IMR-90 (cell line): ENCODE results near the gene SLC39A11. TPM values are rescaled to one million over a fixed set of nuclear protein-coding genes. Genes with fewer than 3 reads are reported as not detected.

Experiments used
- ATAC-seq: fragments of 200-7000 bp; cut with Tn5 transposase; 2 replicates; pipeline ENCODE4 v1.9.1; 2020; ENCODE audit warnings: low read depth, mild to moderate bottlenecking, moderate library complexity
- BruUV-seq: library from RNA; stranded (reverse); fragments of 400-500 nt; replicated peaks from 2 replicates; lab custom pipeline; 2021; lab: Mats Ljungman, UMichigan
- CTCF ChIA-PET: fragments of 300-600 bp; formaldehyde crosslinking; extraction: SDS; loops from one replicate; lab custom pipeline; 2021; ENCODE audit warnings: antibody characterized with exemption; lab: Yijun Ruan, JAX
- POLR2A ChIA-PET: fragments of 300-600 bp; sonication (Branson Sonifier 250); formaldehyde crosslinking; loops from one replicate; lab custom pipeline; 2022; ENCODE audit warnings: antibody characterized with exemption; ENCODE audit not compliant: unreplicated experiment; lab: Charles Lee
- DNase-seq: peaks from one replicate; pipeline ENCODE4 v3.0.0; 2013
- H2AFZ ChIP-seq: replicated peaks from 2 replicates; pipeline ENCODE3; 2013; ENCODE audit warnings: low read length, mild to moderate bottlenecking; ENCODE audit not compliant: poor library complexity
- H2AK5ac ChIP-seq: 2 replicates; pipeline ENCODE4 v1.6.1; 2013; ENCODE audit warnings: low read depth, low read length, inconsistent platforms
- H2AK9ac ChIP-seq: replicated peaks from 2 replicates; pipeline ENCODE3; 2013; ENCODE audit warnings: mild to moderate bottlenecking, low read depth, low read length, moderate library complexity; ENCODE audit not compliant: poor library complexity
- H2BK120ac ChIP-seq: 2 replicates; pipeline ENCODE4 v1.6.1; 2013; ENCODE audit warnings: low read depth, low read length, inconsistent platforms
- H2BK15ac ChIP-seq: 3 replicates; pipeline ENCODE4 v1.6.1; 2013; ENCODE audit warnings: low read depth, low read length, inconsistent platforms
- H2BK20ac ChIP-seq: 2 replicates; pipeline ENCODE4 v1.6.1; 2013; ENCODE audit warnings: low read depth, mild to moderate bottlenecking, inconsistent platforms, low read length, moderate library complexity
- H2BK5ac ChIP-seq: 2 replicates; pipeline ENCODE4 v1.6.1; 2013; ENCODE audit warnings: mild to moderate bottlenecking, low read depth, low read length, inconsistent platforms; ENCODE audit not compliant: poor library complexity, severe bottlenecking
- H3K14ac ChIP-seq: replicated peaks from 2 replicates; pipeline ENCODE4 v1.6.1; 2013; ENCODE audit warnings: low read depth, low read length, inconsistent platforms
- H3K18ac ChIP-seq: 2 replicates; pipeline ENCODE4 v1.6.1; 2013; ENCODE audit warnings: low read depth, low read length, control low read depth
- H3K23ac ChIP-seq: 2 replicates; pipeline ENCODE4 v1.6.1; 2013; ENCODE audit warnings: low read depth, low read length, inconsistent platforms
- H3K27ac ChIP-seq: 2 replicates; pipeline ENCODE4 v1.5.1; 2013; ENCODE audit warnings: mild to moderate bottlenecking, control low read depth, low read length; ENCODE audit not compliant: insufficient read depth
- H3K27me3 ChIP-seq: 2 replicates; pipeline ENCODE4 v1.6.1; 2013; ENCODE audit warnings: low read length; ENCODE audit not compliant: control insufficient read depth, insufficient read depth
- H3K36me3 ChIP-seq: 2 replicates; pipeline ENCODE4 v1.6.1; 2013; ENCODE audit warnings: low read length, mixed read lengths; ENCODE audit not compliant: control insufficient read depth, insufficient read depth
- H3K4ac ChIP-seq: 2 replicates; pipeline ENCODE4 v1.6.1; 2013; ENCODE audit warnings: low read depth, low read length, inconsistent platforms
- H3K4me1 ChIP-seq: 2 replicates; pipeline ENCODE4 v1.6.1; 2013; ENCODE audit warnings: low read length, mixed read lengths; ENCODE audit not compliant: control insufficient read depth, insufficient read depth
- H3K4me2 ChIP-seq: 2 replicates; pipeline ENCODE4 v1.6.1; 2013; ENCODE audit warnings: low read depth, mild to moderate bottlenecking, control low read depth, low read length, moderate library complexity
- H3K4me3 ChIP-seq: 2 replicates; pipeline ENCODE4 v1.5.1; 2013; ENCODE audit warnings: low read depth, mild to moderate bottlenecking, control low read depth, low read length, moderate library complexity; ENCODE audit not compliant: insufficient read depth
- H3K56ac ChIP-seq: 2 replicates; pipeline ENCODE4 v1.6.1; 2013; ENCODE audit warnings: low read length, inconsistent platforms; ENCODE audit not compliant: insufficient read depth; ENCODE audit errors: extremely low read depth
- H3K79me1 ChIP-seq, 2 experiments: 2 replicates each; pipeline ENCODE4 v1.6.1; 2013; ENCODE audit warnings: low read length in 2 of 2, inconsistent platforms in 1 of 2, low read depth in 1 of 2
- H3K9ac ChIP-seq: 2 replicates; pipeline ENCODE4 v1.6.1; 2013; ENCODE audit warnings: low read depth, low read length, control low read depth
- H3K9me1 ChIP-seq: 2 replicates; pipeline ENCODE4 v1.6.1; 2013; ENCODE audit warnings: low read length, inconsistent platforms; ENCODE audit not compliant: insufficient read depth
- H3K9me3 ChIP-seq: 2 replicates; pipeline ENCODE4 v1.6.1; 2013; ENCODE audit warnings: low read length; ENCODE audit not compliant: control insufficient read depth, insufficient read depth
- H4K20me1 ChIP-seq: 2 replicates; pipeline ENCODE4 v1.6.1; 2013; ENCODE audit warnings: low read length, inconsistent platforms; ENCODE audit not compliant: insufficient read depth
- H4K5ac ChIP-seq: 2 replicates; pipeline ENCODE4 v1.6.1; 2013; ENCODE audit warnings: mild to moderate bottlenecking, low read depth, low read length, control low read depth
- H4K8ac ChIP-seq, 2 experiments: 2 replicates each; pipeline ENCODE4 v1.6.1; 2013; ENCODE audit warnings: low read depth in 2 of 2, low read length in 2 of 2, control low read depth in 1 of 2, inconsistent platforms in 1 of 2
- H4K91ac ChIP-seq: 2 replicates; pipeline ENCODE4 v1.6.1; 2013; ENCODE audit warnings: low read depth, low read length, inconsistent platforms; ENCODE audit not compliant: insufficient read depth
- POLR2A ChIP-seq: IDR thresholded peaks from 2 replicates; pipeline ENCODE4 v1.6.1; 2012; ENCODE audit warnings: mild to moderate bottlenecking, low read depth, low read length
- USF2 ChIP-seq: fragments of 150-350 bp; IDR thresholded peaks from 2 replicates; pipeline ENCODE4 v1.6.1; 2017; ENCODE audit warnings: mild to moderate bottlenecking, antibody characterized with exemption, low read length, low read depth
- WGBS, 2 experiments: methylation state at CpG; one replicate each; pipeline versions ENCODE4 v1.1.5 to v1.1.7; 2013; ENCODE audit warnings: missing lambda C conversion rate in 2 of 2; ENCODE audit not compliant: insufficient read length in 1 of 2; ENCODE audit errors: extremely low coverage in 2 of 2; 5-methylcytosine and 5-hydroxymethylcytosine counted together
- dilution Hi-C: fragments of 300-500 bp; cut with HindIII; formaldehyde crosslinking; loops from one replicate; pipeline ENCODE4 v1.14.3; 2018; ENCODE audit warnings: low sequenced_read_pairs; ENCODE audit not compliant: unreplicated experiment
- in situ Hi-C: fragments of 300-500 bp; cut with MboI; formaldehyde crosslinking; loops from 3 replicates; pipeline ENCODE4 v1.14.3; 2019; ENCODE audit warnings: low sequenced_read_pairs, inconsistent platforms, mixed read lengths
- intact Hi-C: fragments of 100-400 bp; cut with micrococcal nuclease; formaldehyde crosslinking; loops from 2 replicates; pipeline ENCODE4 v1.10.0; 2022
- polyA plus RNA-seq, 3 experiments: library from polyadenylated mRNA; depleted of rRNA; stranded (reverse); fragments of >200 nt; gene quantifications; 2 replicates each; pipeline ENCODE4 v1.2.3, GENCODE V29; 2012; ENCODE audit warnings: low replicate concordance in 1 of 3
- total RNA-seq: library from RNA; depleted of rRNA; stranded (reverse); fragments of >200 nt; gene quantifications from 2 replicates; pipeline ENCODE4 v1.2.3, GENCODE V29; 2012

SLC39A11 gene
- total and polyA plus RNA-seq, 2 of the 4 experiments (the other 2 are of a cell fraction): 8.8 to 14.3 TPM

DNA sequence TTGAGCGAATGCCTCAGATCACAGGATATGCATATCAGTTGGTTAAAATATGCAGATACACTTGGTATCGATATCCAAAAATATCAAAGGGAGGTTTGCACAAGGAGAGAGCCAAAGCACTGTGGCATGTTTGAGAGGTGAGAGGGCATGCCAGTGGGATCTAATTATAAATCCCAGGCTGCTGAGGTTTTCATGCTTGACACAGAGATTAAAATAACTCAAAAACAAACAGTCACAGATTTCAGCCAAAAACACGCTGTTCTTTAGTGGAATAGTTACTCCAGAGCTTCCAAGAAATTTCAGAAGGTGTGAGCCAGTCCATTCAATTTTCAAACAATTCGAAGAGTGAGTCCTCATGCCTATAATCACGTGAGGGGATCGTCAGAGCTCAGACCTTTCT lies 493.8 kb downstream of the SLC39A11 start:
- no peak overlapping the region for H4K5ac ChIP-seq
- no peaks in the 10 kb centered on the region for H3K27me3 ChIP-seq
- dilution Hi-C loops: no loop called here
- H3K56ac ChIP-seq: no peak overlapping the region
- H2AFZ ChIP-seq: no peak overlapping the region
- no peak overlapping the region for H3K9ac ChIP-seq
- H4K8ac ChIP-seq: no peak overlapping the region
- H2AK9ac ChIP-seq: no peak overlapping the region
- H2BK120ac ChIP-seq: no peak overlapping the region
- H3K4ac ChIP-seq: no peak overlapping the region
- intact Hi-C loops: loop anchor here (10.0 kb wide), 1 partner anchor 126 kb away; no protein-coding TSS in a partner anchor
- BruUV-seq: no TSS peak
- TF ChIP-seq POLR2A: no peak
- TF ChIP-seq USF2: peak; percentile 55; the same call in 1 of the 2 replicates
- WGBS, 2 experiments: 6% methylated on average over 3 of the region's 6 CpGs; no CpG with 5 or more reads in 1 of the 2 experiments
- H2BK5ac ChIP-seq: no peak overlapping the region
- no peak overlapping the region for H3K14ac ChIP-seq
- DNase-seq: no peak
- CTCF ChIA-PET: interaction anchor here (0.6 kb wide), 1 partner anchor 23 kb away, joined by 3 read pairs; no protein-coding TSS in a partner anchor
- ATAC-seq: no peak
- peaks cover 3% of the 10 kb centered on the region; the same call in 1 of the 2 replicates for H4K20me1 ChIP-seq
- H3K79me1 ChIP-seq: no peaks in the 10 kb centered on the region
- no peak overlapping the region for H3K4me3 ChIP-seq
- no peak overlapping the region for H2AK5ac ChIP-seq
- H3K9me1 ChIP-seq: peaks cover 12% of the 10 kb centered on the region
- H3K18ac ChIP-seq: no peak overlapping the region
- in situ Hi-C loops: loop anchor here (25.0 kb wide), 1 partner anchor 764 kb away; no protein-coding TSS in a partner anchor
- no peak overlapping the region for H2BK15ac ChIP-seq
- no peak overlapping the region; the same call in 1 of the 2 replicates for H2BK20ac ChIP-seq
- no peak overlapping the region for H4K91ac ChIP-seq
- H3K23ac ChIP-seq: no peak overlapping the region
- peaks cover 16% of the 10 kb centered on the region for H3K4me1 ChIP-seq
- POLR2A ChIA-PET: no interaction called here
- no peak overlapping the region for H3K27ac ChIP-seq
- no peaks in the 10 kb centered on the region for H3K36me3 ChIP-seq
- H3K9me3 ChIP-seq: no peaks in the 10 kb centered on the region
- H3K4me2 ChIP-seq: no peak overlapping the region
